HCT116 (cell line): Measurements from ENCODE around the gene CNMD. TPM values are rescaled to one million over a fixed set of nuclear protein-coding genes. Genes with fewer than 3 reads are reported as not detected.

Experiments used
- ATAC-seq: fragments of 200-7000 bp; cut with Tn5 transposase; 2 replicates; pipeline ENCODE4 v1.9.1; 2020; ENCODE audit warnings: mild to moderate bottlenecking, moderate library complexity
- BruUV-seq: library from RNA; stranded (reverse); fragments of 400-500 nt; replicated peaks from 2 replicates; lab custom pipeline; 2021; lab: Mats Ljungman, UMichigan
- CTCF ChIA-PET: fragments of 300-600 bp; sonication (Branson Sonifier 250); formaldehyde crosslinking; loops from one replicate; lab custom pipeline; 2021; ENCODE audit warnings: antibody characterized with exemption; lab: Charles Lee
- POLR2A ChIA-PET: fragments of 300-600, 350-600 bp; sonication (Branson Sonifier 250); formaldehyde crosslinking; loops from one replicate; lab custom pipeline; 2021; ENCODE audit warnings: antibody characterized with exemption; lab: Charles Lee
- RAD21 ChIA-PET, 2 experiments: fragments of 300-600 bp; sonication (Branson Sonifier 250); formaldehyde crosslinking; loops; one replicate each; lab custom pipeline; 2023; ENCODE audit warnings: low total read pairs in 2 of 2; ENCODE audit not compliant: uncharacterized antibody in 2 of 2, unreplicated experiment in 2 of 2, low non-redundant PET in 1 of 2; lab: Charles Lee
- DNase-seq: peaks from one replicate; pipeline ENCODE4 v3.0.0-alpha.2; 2010; ENCODE audit warnings: low read depth, low spot score
- H2AFZ ChIP-seq: fragments of 200-600 bp; shearing (Covaris generic), sonication (generic); 2 replicates; pipeline ENCODE4 v1.6.1; 2017; ENCODE audit warnings: low read depth, mixed run types, mixed read lengths, antibody characterized with exemption, low read length; ENCODE audit not compliant: poor library complexity, severe bottlenecking
- H3K27ac ChIP-seq: 2 replicates; pipeline ENCODE4 v1.5.1; 2012; ENCODE audit warnings: low read depth, low read length
- H3K27me3 ChIP-seq: fragments of 200-600 bp; sonication (generic); 2 replicates; pipeline ENCODE4 v1.6.1; 2016; ENCODE audit warnings: mixed run types, low read length, mixed read lengths; ENCODE audit not compliant: insufficient read depth
- H3K36me3 ChIP-seq, 2 experiments: fragments of 200-500 bp in 1 of 2; fragments of 200-600 bp in 1 of 2; sonication (Bioruptor generic) in 1 of 2; sonication (generic) in 1 of 2; 2 replicates each; pipeline versions ENCODE4 v1.5.1 to v1.6.1; 2014 to 2016; ENCODE audit warnings: low read length in 2 of 2, inconsistent platforms in 1 of 2, mixed read lengths in 1 of 2, mixed run types in 1 of 2; ENCODE audit not compliant: insufficient read depth in 2 of 2, control insufficient read depth in 1 of 2
- H3K4me1 ChIP-seq, 2 experiments: fragments of 200-600 bp in 1 of 2; sonication (generic) in 1 of 2; 2 replicates each; pipeline versions ENCODE4 v1.5.1 to v1.6.1; 2012 to 2017; ENCODE audit warnings: low read length in 2 of 2, inconsistent platforms in 1 of 2, mild to moderate bottlenecking in 1 of 2, mixed read lengths in 1 of 2, mixed run types in 1 of 2, moderate library complexity in 1 of 2; ENCODE audit not compliant: insufficient read depth in 2 of 2, control insufficient read depth in 1 of 2
- H3K4me2 ChIP-seq: fragments of 200-600 bp; sonication (generic); 2 replicates; pipeline ENCODE4 v1.6.1; 2017; ENCODE audit warnings: mixed run types, low read length, mixed read lengths
- H3K4me3 ChIP-seq, 2 experiments: fragments of 200-600 bp in 1 of 2; sonication (generic) in 1 of 2; replicated peaks in 1 of 2; 2 replicates each; pipeline ENCODE4 v1.5.1; 2011 to 2016; ENCODE audit warnings: low read length in 2 of 2, control low read depth in 1 of 2, low read depth in 1 of 2, mild to moderate bottlenecking in 1 of 2, mixed read lengths in 1 of 2, mixed run types in 1 of 2
- H3K79me2 ChIP-seq: fragments of 200-600 bp; sonication (generic); 2 replicates; pipeline ENCODE4 v1.6.1; 2017; ENCODE audit warnings: mild to moderate bottlenecking, mixed run types, low read length, moderate library complexity, mixed read lengths; ENCODE audit not compliant: insufficient read depth
- H3K9ac ChIP-seq: fragments of 200-600 bp; sonication (generic); 2 replicates; pipeline ENCODE4 v1.6.1; 2016; ENCODE audit warnings: low read length, mixed read lengths
- H3K9me2 ChIP-seq: fragments of 200-600 bp; sonication (generic), shearing (Covaris generic); 2 replicates; pipeline ENCODE4 v1.6.1; 2017; ENCODE audit warnings: mixed run types, mild to moderate bottlenecking, moderate library complexity; ENCODE audit not compliant: insufficient read depth
- H3K9me3 ChIP-seq, 2 experiments: fragments of 200-500 bp in 1 of 2; fragments of 200-600 bp in 1 of 2; sonication (Bioruptor generic) in 1 of 2; sonication (generic) in 1 of 2; 2 replicates each; pipeline ENCODE4 v1.6.1; 2014 to 2017; ENCODE audit warnings: low read length in 2 of 2, mixed read lengths in 2 of 2, inconsistent platforms in 1 of 2, low read depth in 1 of 2, mild to moderate bottlenecking in 1 of 2, mixed run types in 1 of 2, moderate library complexity in 1 of 2; ENCODE audit not compliant: control insufficient read depth in 1 of 2, insufficient read depth in 1 of 2
- H4K20me1 ChIP-seq: fragments of 200-600 bp; sonication (generic), shearing (Covaris generic); 2 replicates; pipeline ENCODE4 v1.6.1; 2017; ENCODE audit warnings: mixed run types, mild to moderate bottlenecking, moderate library complexity; ENCODE audit not compliant: insufficient read depth
- CBX3 ChIP-seq: IDR thresholded peaks from 2 replicates; pipeline ENCODE4 v1.6.1; 2012; ENCODE audit warnings: low read depth
- CEBPB ChIP-seq: IDR thresholded peaks from 2 replicates; pipeline ENCODE4 v1.6.1; 2012; ENCODE audit warnings: low read depth
- CTCF ChIP-seq, 3 experiments: fragments of 200-600 bp in 1 of 3; sonication (generic) in 1 of 3; IDR thresholded peaks in 2 of 3; conservative IDR thresholded peaks in 1 of 3; 2 replicates each; pipeline ENCODE4 v1.5.1; 2012 to 2017; ENCODE audit warnings: low read depth in 2 of 3, low read length in 2 of 3, antibody characterized with exemption in 1 of 3, borderline replicate concordance in 1 of 3, control low read depth in 1 of 3, mild to moderate bottlenecking in 1 of 3, mixed read lengths in 1 of 3, mixed run types in 1 of 3, moderate library complexity in 1 of 3; ENCODE audit not compliant: insufficient read depth in 1 of 3
- EZH2 ChIP-seq: fragments of 200-600 bp; sonication (generic); IDR thresholded peaks from 2 replicates; pipeline ENCODE4 v1.6.1; 2017; ENCODE audit warnings: antibody characterized with exemption, mixed run types
- JUND ChIP-seq: IDR thresholded peaks from 2 replicates; pipeline ENCODE4 v1.6.1; 2012
- POLR2A ChIP-seq: IDR thresholded peaks from 2 replicates; pipeline ENCODE4 v1.7.0; 2011; ENCODE audit warnings: borderline replicate concordance; ENCODE audit not compliant: insufficient read depth, insufficient read length; ENCODE audit errors: extremely low read depth
- POLR2AphosphoS5 ChIP-seq: IDR thresholded peaks from 2 replicates; pipeline ENCODE4 v1.6.1; 2011; ENCODE audit warnings: mild to moderate bottlenecking, low read depth, low read length, moderate library complexity
- RAD21 ChIP-seq: IDR thresholded peaks from 2 replicates; pipeline ENCODE4 v1.6.1; 2012; ENCODE audit warnings: low read depth, mild to moderate bottlenecking
- SIN3A ChIP-seq: IDR thresholded peaks from 2 replicates; pipeline ENCODE4 v1.6.1; 2012; ENCODE audit warnings: low read depth
- SP1 ChIP-seq: IDR thresholded peaks from 2 replicates; pipeline ENCODE4 v1.6.1; 2012; ENCODE audit warnings: low read depth
- TCF7L2 ChIP-seq: IDR thresholded peaks from 2 replicates; pipeline ENCODE4 v1.7.0; 2011; ENCODE audit warnings: borderline replicate concordance, inconsistent platforms; ENCODE audit not compliant: insufficient read depth, insufficient read length; ENCODE audit errors: extremely low read depth
- YY1 ChIP-seq: IDR thresholded peaks from 2 replicates; pipeline ENCODE4 v1.6.1; 2011; ENCODE audit warnings: low read length, low read depth, moderate library complexity, mild to moderate bottlenecking; ENCODE audit not compliant: insufficient replicate concordance; ENCODE audit errors: extremely low read depth
- ZFX ChIP-seq: fragments of 450-650 bp; IDR thresholded peaks from 2 replicates; pipeline ENCODE4 v1.6.1; 2017
- ZNF274 ChIP-seq: fragments of 200-500 bp; sonication (Bioruptor generic); IDR thresholded peaks from 2 replicates; pipeline ENCODE4 v1.6.1; 2014; ENCODE audit warnings: mild to moderate bottlenecking, low read depth, low read length, inconsistent platforms
- intact Hi-C: fragments of 100-400 bp; cut with micrococcal nuclease; formaldehyde crosslinking; loops from 2 replicates; pipeline ENCODE4 v1.10.0; 2022
- total RNA-seq: library from RNA; stranded (reverse); gene quantifications from one replicate; pipeline ENCODE4 v1.2.1, GENCODE V29; 2021; ENCODE audit not compliant: unreplicated experiment
- TF ChIP-seq, protein P1 (sequence below): IDR thresholded peaks from 2 replicates; pipeline ENCODE4 v1.6.1; 2012
- TF ChIP-seq, protein P2 (sequence below): IDR thresholded peaks from 2 replicates; pipeline ENCODE4 v1.6.1; 2012
- TF ChIP-seq, protein P3 (sequence below): IDR thresholded peaks from 2 replicates; pipeline ENCODE4 v1.6.1; 2011; ENCODE audit warnings: mild to moderate bottlenecking, low read length, moderate library complexity; ENCODE audit not compliant: insufficient replicate concordance; ENCODE audit errors: extremely low read depth

Gene CNMD
- total RNA-seq, 1 experiment from 2014 or later, result not detected

DNA sequence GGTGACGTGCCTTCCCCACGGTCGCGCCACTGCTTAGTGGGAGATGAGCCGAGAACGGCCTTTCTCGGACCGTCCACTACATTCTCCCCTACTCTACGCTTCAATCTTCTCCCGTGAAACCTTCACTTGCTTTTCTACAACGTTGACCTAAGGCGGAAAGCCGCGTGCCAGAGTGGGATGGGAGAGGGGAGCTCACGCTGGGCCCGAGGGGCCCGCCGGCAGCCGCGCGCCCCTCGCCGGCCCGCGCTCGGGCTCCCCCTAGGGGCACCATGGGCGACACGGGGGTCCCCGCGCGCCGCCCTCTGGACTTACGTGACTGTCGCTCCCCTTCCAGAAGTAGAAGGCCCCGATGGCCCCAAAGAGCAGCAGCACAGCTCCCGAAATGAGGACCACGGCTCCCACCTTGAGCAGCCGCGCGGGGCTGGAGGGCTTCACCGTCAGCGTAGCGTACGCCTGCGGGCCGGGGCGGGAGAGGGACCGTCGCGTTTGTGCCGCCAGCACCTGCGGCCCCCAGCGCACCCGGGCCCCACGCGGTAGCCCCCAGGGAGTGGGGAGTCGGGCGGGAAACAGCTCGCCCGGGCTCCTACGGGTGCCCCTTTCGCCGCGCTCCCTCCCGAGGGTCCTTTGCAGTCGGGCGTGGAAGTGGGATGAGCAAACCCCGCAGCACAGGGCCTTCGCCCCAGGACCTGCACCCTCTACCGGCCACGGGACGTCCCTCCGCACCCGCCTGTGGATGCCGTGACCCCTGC lies 727 bp downstream of the CNMD start:
- no peaks in the 10 kb centered on the region for H3K9me2 ChIP-seq
- no peaks in the 10 kb centered on the region for H4K20me1 ChIP-seq
- H3K9ac ChIP-seq, result no peak overlapping the region
- H3K4me2 ChIP-seq, result no peak overlapping the region
- DNase-seq (no peak), ATAC-seq (no peak)
- H3K27ac ChIP-seq, result no peak overlapping the region
- intact Hi-C loops, result no loop called here
- H3K4me3 ChIP-seq, result no peak overlapping the region
- ChIA-PET RAD21 (no interaction called here), CTCF (no interaction called here), POLR2A (no interaction called here)
- no peaks in the 10 kb centered on the region for H3K36me3 ChIP-seq
- BruUV-seq, result no TSS peak
- TF ChIP-seq CEBPB, result no peak
- TF ChIP-seq POLR2A, result no peak
- TF ChIP-seq SIN3A, result no peak
- no peak for TF ChIP-seq CTCF (IDR thresholded peaks at IDR 0.05 in 2 of 3, conservative IDR thresholded peaks at IDR 0.05 in 1 of 3; ENCODE audit: borderline replicate concordance in 1 of 3, insufficient read depth in 1 of 3, low read depth in 2 of 3, low read length in 2 of 3)
- TF ChIP-seq, protein P1, sequence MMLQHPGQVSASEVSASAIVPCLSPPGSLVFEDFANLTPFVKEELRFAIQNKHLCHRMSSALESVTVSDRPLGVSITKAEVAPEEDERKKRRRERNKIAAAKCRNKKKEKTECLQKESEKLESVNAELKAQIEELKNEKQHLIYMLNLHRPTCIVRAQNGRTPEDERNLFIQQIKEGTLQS, result no peak
- no peak for TF ChIP-seq ZNF274
- no peak for TF ChIP-seq TCF7L2
- TF ChIP-seq SP1, result no peak
- TF ChIP-seq POLR2AphosphoS5, result no peak
- TF ChIP-seq JUND, result no peak
- TF ChIP-seq CBX3, result no peak
- TF ChIP-seq, protein P2, sequence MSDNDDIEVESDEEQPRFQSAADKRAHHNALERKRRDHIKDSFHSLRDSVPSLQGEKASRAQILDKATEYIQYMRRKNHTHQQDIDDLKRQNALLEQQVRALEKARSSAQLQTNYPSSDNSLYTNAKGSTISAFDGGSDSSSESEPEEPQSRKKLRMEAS, result no peak
- no peak for TF ChIP-seq EZH2
- no peak for TF ChIP-seq RAD21
- TF ChIP-seq ZFX, result no peak
- TF ChIP-seq, protein P3, sequence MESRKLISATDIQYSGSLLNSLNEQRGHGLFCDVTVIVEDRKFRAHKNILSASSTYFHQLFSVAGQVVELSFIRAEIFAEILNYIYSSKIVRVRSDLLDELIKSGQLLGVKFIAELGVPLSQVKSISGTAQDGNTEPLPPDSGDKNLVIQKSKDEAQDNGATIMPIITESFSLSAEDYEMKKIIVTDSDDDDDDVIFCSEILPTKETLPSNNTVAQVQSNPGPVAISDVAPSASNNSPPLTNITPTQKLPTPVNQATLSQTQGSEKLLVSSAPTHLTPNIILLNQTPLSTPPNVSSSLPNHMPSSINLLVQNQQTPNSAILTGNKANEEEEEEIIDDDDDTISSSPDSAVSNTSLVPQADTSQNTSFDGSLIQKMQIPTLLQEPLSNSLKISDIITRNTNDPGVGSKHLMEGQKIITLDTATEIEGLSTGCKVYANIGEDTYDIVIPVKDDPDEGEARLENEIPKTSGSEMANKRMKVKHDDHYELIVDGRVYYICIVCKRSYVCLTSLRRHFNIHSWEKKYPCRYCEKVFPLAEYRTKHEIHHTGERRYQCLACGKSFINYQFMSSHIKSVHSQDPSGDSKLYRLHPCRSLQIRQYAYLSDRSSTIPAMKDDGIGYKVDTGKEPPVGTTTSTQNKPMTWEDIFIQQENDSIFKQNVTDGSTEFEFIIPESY, result no peak
- no peak for TF ChIP-seq YY1
- no peaks in the 10 kb centered on the region; the same call in 1 of the 2 replicates for H3K27me3 ChIP-seq
- no peak overlapping the region for H2AFZ ChIP-seq
- H3K4me1 ChIP-seq, result no peaks in the 10 kb centered on the region
- H3K9me3 ChIP-seq, result no peaks in the 10 kb centered on the region
- no peaks in the 10 kb centered on the region for H3K79me2 ChIP-seq
